Body of pancreas (tissue), 4 donors: ENCODE measurements around the gene COL18A1. TPM values are rescaled to one million over a fixed set of nuclear protein-coding genes. Genes with fewer than 3 reads are reported as not detected.
A peak's percentile ranks its signal among the peaks of the same experiment; 100 is the strongest.
"Not testable (repeated sequence)": the region's sequence is repeated elsewhere in the genome, so short reads cannot be mapped to it uniquely, and the experiment has no call there.

ENCODE experiments used
- ATAC-seq: fragments of 150-250 bp; one replicate; pipeline ENCODE4 v1.9.1; 2016
- DNase-seq, 4 donors: peaks; one replicate each; pipeline ENCODE4 v3.0.0-alpha.2; 2019
- H3K27ac ChIP-seq, 4 donors: fragments of 200-600 bp; sonication (generic); 1 replicate in 3 of 4; 2 replicates in 1 of 4; pipeline versions ENCODE4 v1.5.1 to v1.6.1; 2016 to 2019; ENCODE audit warnings: mild to moderate bottlenecking in 1 of 4, mixed read lengths in 1 of 4, moderate library complexity in 1 of 4
- H3K27me3 ChIP-seq, 2 donors: fragments of 200-600 bp; sonication (generic); one replicate each; pipeline ENCODE4 v1.6.0; 2016; ENCODE audit warnings: mild to moderate bottlenecking in 1 of 2
- H3K36me3 ChIP-seq, 2 donors: fragments of 200-600 bp; sonication (generic); replicated peaks in 1 of 2; 2 replicates each; pipeline ENCODE4 v1.5.1; 2016; ENCODE audit warnings: low read depth in 2 of 2; ENCODE audit not compliant: insufficient read depth in 1 of 2
- H3K4me1 ChIP-seq: fragments of 200-600 bp; sonication (generic); one replicate; pipeline ENCODE4 v1.6.0; 2016
- H3K4me3 ChIP-seq, 2 donors: fragments of 200-600 bp; sonication (generic); 1 replicate in 1 of 2; 2 replicates in 1 of 2; pipeline ENCODE4 v1.5.1; 2016 to 2019
- H3K9me3 ChIP-seq, 3 donors: fragments of 200-600 bp; sonication (generic); 1 replicate in 2 of 3; 2 replicates in 1 of 3; pipeline ENCODE4 v1.5.1; 2016
- CTCF ChIP-seq, 7 experiments: fragments of 450-650 bp in 4 of 7; fragments of 200-600 bp in 3 of 7; sonication (generic) in 3 of 7; IDR thresholded peaks; one replicate each; pipeline ENCODE4 v1.5.1; 2016 to 2019; ENCODE audit warnings: antibody characterized with exemption in 7 of 7
- POLR2A ChIP-seq, 3 donors: fragments of 450-650 bp; IDR thresholded peaks; one replicate each; pipeline ENCODE4 v1.6.1; 2016; ENCODE audit warnings: antibody characterized with exemption in 3 of 3, mild to moderate bottlenecking in 2 of 3
- WGBS, 2 donors: methylation state at CpG; one replicate each; pipeline ENCODE4 v1.1.5; 2017; 5-methylcytosine and 5-hydroxymethylcytosine counted together
- intact Hi-C: fragments of 100-400 bp; cut with DNase I; formaldehyde crosslinking; loops from one replicate; pipeline ENCODE4 v1.15.1; 2023
- total RNA-seq, 2 donors: library from RNA; depleted of rRNA; stranded (reverse); fragments of >200 nt; gene quantifications; one replicate each; pipeline ENCODE4 v1.1.0, GENCODE V29; 2016

The COL18A1 gene
- total RNA-seq, 2 donors from 2014 or later: 108 to 284 TPM

DNA sequence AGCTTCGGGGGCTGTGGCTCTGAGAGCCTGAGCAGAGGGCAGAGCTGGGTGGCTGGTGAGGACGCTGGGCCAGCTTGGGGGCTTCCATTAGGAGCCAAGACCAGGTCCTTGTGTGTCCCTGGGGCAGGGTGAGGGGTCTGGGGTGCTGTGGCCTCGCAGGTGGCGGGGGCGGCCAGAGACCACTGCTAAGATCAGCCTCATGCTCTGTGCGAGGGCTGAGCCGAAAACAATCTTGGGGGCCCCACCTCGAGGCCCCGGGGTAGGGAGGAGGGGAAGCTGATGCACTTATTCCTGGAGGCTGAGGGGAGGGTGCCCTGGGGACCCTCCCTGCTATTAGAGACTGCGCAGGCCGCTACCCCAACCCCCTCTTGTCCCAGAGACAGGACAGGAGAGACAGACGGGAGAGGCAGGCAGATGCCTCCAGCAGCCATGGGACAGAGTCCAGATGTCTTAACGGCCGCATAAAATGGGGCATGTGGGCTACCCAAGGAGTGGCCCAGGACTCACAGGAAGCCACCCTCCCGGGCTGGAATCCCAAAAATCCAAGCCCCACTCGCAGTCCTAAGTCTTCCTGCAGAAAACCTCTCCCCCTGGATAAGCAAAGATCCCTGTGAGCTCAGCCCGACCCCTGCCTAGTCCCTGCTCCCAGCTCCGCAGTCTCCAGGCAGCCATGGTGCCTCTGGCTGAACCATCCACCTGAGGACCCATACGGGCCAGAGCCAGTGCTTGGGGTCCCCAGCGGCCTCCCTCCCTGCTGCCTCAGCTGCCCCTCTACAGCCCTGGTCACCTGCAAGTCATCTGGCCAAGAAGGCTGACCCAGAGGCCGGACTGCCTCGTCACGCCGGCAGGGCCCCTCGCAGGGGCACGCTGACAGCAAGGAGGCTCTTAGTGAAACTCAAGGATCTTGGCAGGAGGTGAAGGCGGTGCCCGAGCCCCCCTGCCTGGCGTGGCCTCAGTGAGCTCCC is 43.6 kb upstream of the COL18A1 start:
- no peaks in the 10 kb centered on the region for H3K27me3 ChIP-seq
- WGBS, 2 donors: 54 to 73% methylated on average over 21 of the region's 29 CpGs
- peaks cover 46% of the 10 kb centered on the region for H3K4me1 ChIP-seq
- TF ChIP-seq CTCF (IDR thresholded peaks at IDR 0.05) (no peak), POLR2A (IDR thresholded peaks at IDR 0.05) (no peak)
- ATAC-seq (no peak), DNase-seq (no peak)
- intact Hi-C loops: no loop called here
- H3K9me3 ChIP-seq: no peaks in the 10 kb centered on the region
- no peak overlapping the region for H3K4me3 ChIP-seq
- no peaks in the 10 kb centered on the region for H3K36me3 ChIP-seq
- H3K27ac ChIP-seq: peak overlapping the region in 1 of 4 donors; percentile 96

DNA sequence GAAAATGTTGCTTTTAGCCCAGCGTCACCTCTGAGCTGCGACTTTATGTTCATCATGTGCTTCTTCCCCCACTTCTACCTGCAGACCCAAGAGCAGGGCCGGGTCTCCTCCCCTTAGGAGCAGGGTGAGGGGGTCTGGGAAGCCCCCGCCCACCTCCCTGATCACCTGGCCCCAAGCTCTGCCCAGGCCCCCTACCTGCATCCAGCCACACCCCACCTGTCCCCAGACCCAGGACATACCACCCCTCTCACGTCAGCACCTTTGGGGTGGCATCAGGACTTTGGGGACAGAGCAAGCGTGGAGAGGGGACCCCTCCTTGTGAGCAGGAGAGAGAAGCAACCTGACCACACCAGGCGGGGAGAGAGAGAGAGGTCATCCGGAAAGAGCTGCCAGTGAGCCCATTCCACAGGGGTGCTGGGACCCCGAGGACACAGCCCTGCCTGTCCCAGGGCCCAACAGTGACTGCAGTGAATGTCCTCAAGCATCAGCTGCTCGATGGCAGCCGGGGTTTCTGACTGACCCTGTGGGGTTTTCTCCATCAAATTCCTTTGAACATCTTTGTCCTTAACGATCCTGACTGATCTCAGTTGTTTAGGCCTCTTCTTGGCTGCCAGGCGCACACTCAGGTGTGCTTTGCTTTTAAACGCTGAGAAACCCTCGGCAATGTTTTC is 42.8 kb upstream of the COL18A1 start:
- Histone ChIP-seq H3K4me3 (no peak overlapping the region), H3K27ac (peak overlapping the region in 3 of 4 donors; percentile 93 to 96 (median 96)), H3K36me3 (no peaks in the 10 kb centered on the region), H3K9me3 (no peaks in the 10 kb centered on the region), H3K27me3 (no peaks in the 10 kb centered on the region), H3K4me1 (peaks cover 46% of the 10 kb centered on the region)
- DNase-seq: no peak
- no peak for TF ChIP-seq CTCF (IDR thresholded peaks at IDR 0.05)
- no peak for TF ChIP-seq POLR2A (IDR thresholded peaks at IDR 0.05)
- ATAC-seq: no peak
- intact Hi-C loops: no loop called here
- WGBS, 2 donors: 51 to 64% methylated on average over 14 to 15 of the region's 15 CpGs

- DNase-seq: no peak
- H3K4me1 ChIP-seq: peaks cover 45% of the 10 kb centered on the region
- no peaks in the 10 kb centered on the region for H3K9me3 ChIP-seq
- WGBS, 2 donors: 66 to 72% methylated on average over 13 to 14 of the region's 14 CpGs
- H3K27me3 ChIP-seq: no peaks in the 10 kb centered on the region
- no peak for ATAC-seq
- H3K27ac ChIP-seq: peak overlapping the region in 3 of 4 donors; percentile 93 to 96 (median 96)
- intact Hi-C loops: no loop called here
- no peaks in the 10 kb centered on the region for H3K36me3 ChIP-seq
- H3K4me3 ChIP-seq: no peak overlapping the region
- TF ChIP-seq POLR2A (IDR thresholded peaks at IDR 0.05): no peak
Measured at GRCh38 chr21:45362748-45363145, 42.2 kb upstream of the COL18A1 start.

- DNase-seq: not testable (repeated sequence)
Measured at GRCh38 chr21:45363272-45363671, 41.7 kb upstream of the COL18A1 start.

GRCh38 chr21:45363921-45364467 is 41.0 kb upstream of the COL18A1 start:
- ATAC-seq: peak; percentile 78
- Histone ChIP-seq H3K9me3 (no peaks in the 10 kb centered on the region), H3K27me3 (no peaks in the 10 kb centered on the region), H3K27ac (peak overlapping the region; percentile 74 to 96 (median 94)), H3K4me1 (peaks cover 43% of the 10 kb centered on the region), H3K36me3 (no peaks in the 10 kb centered on the region), H3K4me3 (no peak overlapping the region)
- intact Hi-C loops: no loop called here
- peak; percentile 60 to 81 (median 74) for DNase-seq
- TF ChIP-seq CTCF (IDR thresholded peaks at IDR 0.05): no peak
- peak in 2 of 3 donors; percentile 55 to 65 for TF ChIP-seq POLR2A (IDR thresholded peaks at IDR 0.05)
- WGBS, 2 donors: 16 to 29% methylated on average over 10 to 19 of the region's 19 CpGs

More at GRCh38 chr21:45363272-45363671, 41.7 kb upstream of the COL18A1 start:
- ATAC-seq, H3K4me3 ChIP-seq, intact Hi-C loops, H3K36me3 ChIP-seq, H3K27me3 ChIP-seq, H3K9me3 ChIP-seq: not testable (repeated sequence)
- Histone ChIP-seq H3K4me1 (peaks cover 43% of the 10 kb centered on the region), H3K27ac (peak overlapping the region; percentile 74 to 96 (median 94))
- 78 to 83% methylated on average over 18 to 19 of the region's 19 CpGs for WGBS, 2 donors
